Thyroid gland (tissue), 4 donors: ENCODE measurements around the gene FAM89B. TPM values are rescaled to one million over a fixed set of nuclear protein-coding genes. Genes with fewer than 3 reads are reported as not detected.

ENCODE experiments used
- DNase-seq, 2 donors: peaks; one replicate each; pipeline ENCODE4 v3.0.0-alpha.2; 2019
- H3K27ac ChIP-seq, 3 donors: fragments of 200-600 bp; sonication (generic); 1 replicate in 2 of 3; 2 replicates in 1 of 3; pipeline ENCODE4 v1.5.1; 2016 to 2019; ENCODE audit warnings: mild to moderate bottlenecking in 1 of 3, moderate library complexity in 1 of 3
- H3K27me3 ChIP-seq: fragments of 200-600 bp; sonication (generic); one replicate; pipeline ENCODE4 v1.5.1; 2019
- H3K36me3 ChIP-seq, 2 donors: fragments of 200-600 bp; sonication (generic); one replicate each; pipeline ENCODE4 v1.5.1; 2016 to 2019
- H3K4me1 ChIP-seq, 2 donors: fragments of 200-600 bp; sonication (generic); one replicate each; pipeline ENCODE4 v1.5.1; 2017 to 2019
- H3K4me3 ChIP-seq, 3 donors: fragments of 200-600 bp; sonication (generic); replicated peaks in 1 of 3; 1 replicate in 2 of 3; 2 replicates in 1 of 3; pipeline ENCODE4 v1.5.1; 2016; ENCODE audit warnings: mild to moderate bottlenecking in 1 of 3
- H3K9me3 ChIP-seq: fragments of 200-600 bp; sonication (generic); one replicate; pipeline ENCODE4 v1.5.1; 2017
- POLR2A ChIP-seq, 2 donors: fragments of 450-650 bp; IDR thresholded peaks; one replicate each; pipeline ENCODE4 v1.6.1; 2017; ENCODE audit warnings: antibody characterized with exemption in 2 of 2, mild to moderate bottlenecking in 2 of 2, moderate library complexity in 1 of 2
- WGBS, 2 donors: methylation state at CpG; one replicate each; pipeline ENCODE4 v1.1.5; 2017; 5-methylcytosine and 5-hydroxymethylcytosine counted together
- intact Hi-C: fragments of 100-400 bp; cut with DNase I; formaldehyde crosslinking; loops from one replicate; pipeline ENCODE4 v1.15.1; 2023
- total RNA-seq, 4 donors: library from RNA; depleted of rRNA; stranded (reverse); fragments of >200 nt; gene quantifications; one replicate each; pipeline ENCODE4 v1.2.3, GENCODE V29; 2016
- TF ChIP-seq, protein P1 (sequence below), 6 experiments: fragments of 200-600 bp in 3 of 6; fragments of 450-650 bp in 3 of 6; sonication (generic) in 3 of 6; IDR thresholded peaks; one replicate each; pipeline ENCODE4 v1.5.1; 2016 to 2019; ENCODE audit warnings: antibody characterized with exemption in 6 of 6, mild to moderate bottlenecking in 2 of 6, inconsistent platforms in 1 of 6, moderate library complexity in 1 of 6

Gene FAM89B
- total RNA-seq, 4 donors from 2014 or later: 26.9 to 55.5 (median 43.2) TPM

DNA sequence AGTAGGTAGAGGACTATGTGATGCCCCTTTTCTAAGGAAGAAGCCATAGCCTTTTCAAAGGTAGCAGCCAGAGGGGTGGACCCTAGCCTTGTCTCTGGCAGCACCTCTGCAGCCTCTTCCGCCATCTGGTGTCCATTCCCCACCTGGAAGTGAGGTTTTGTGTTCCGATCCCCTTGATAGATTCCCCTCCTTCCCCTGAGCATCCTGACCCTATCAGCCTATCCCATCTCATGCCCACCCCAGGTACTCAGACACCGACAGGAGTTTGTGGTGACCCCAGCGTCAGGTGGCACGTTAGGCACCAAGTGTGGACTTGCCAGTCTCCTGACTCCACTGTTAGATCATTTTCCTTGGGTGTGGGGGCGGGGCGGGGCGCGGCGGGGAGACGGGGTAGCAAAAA lies 398 bp upstream of the FAM89B start:
- H3K9me3 ChIP-seq: no peaks in the 10 kb centered on the region
- H3K27me3 ChIP-seq: no peaks in the 10 kb centered on the region
- no peak for DNase-seq
- H3K36me3 ChIP-seq: no peaks in the 10 kb centered on the region
- WGBS, 2 donors: 10 to 13% methylated on average over 11 of the region's 11 CpGs
- peak overlapping the region in 1 of 3 donors; percentile 62 for H3K4me3 ChIP-seq
- H3K27ac ChIP-seq: peak overlapping the region in 1 of 3 donors; percentile 49
- intact Hi-C loops: loop anchor here (2.0 kb wide), 1 partner anchor 29 kb away; no protein-coding TSS in a partner anchor
- no peak for TF ChIP-seq POLR2A (IDR thresholded peaks at IDR 0.05)
- TF ChIP-seq, protein P1, sequence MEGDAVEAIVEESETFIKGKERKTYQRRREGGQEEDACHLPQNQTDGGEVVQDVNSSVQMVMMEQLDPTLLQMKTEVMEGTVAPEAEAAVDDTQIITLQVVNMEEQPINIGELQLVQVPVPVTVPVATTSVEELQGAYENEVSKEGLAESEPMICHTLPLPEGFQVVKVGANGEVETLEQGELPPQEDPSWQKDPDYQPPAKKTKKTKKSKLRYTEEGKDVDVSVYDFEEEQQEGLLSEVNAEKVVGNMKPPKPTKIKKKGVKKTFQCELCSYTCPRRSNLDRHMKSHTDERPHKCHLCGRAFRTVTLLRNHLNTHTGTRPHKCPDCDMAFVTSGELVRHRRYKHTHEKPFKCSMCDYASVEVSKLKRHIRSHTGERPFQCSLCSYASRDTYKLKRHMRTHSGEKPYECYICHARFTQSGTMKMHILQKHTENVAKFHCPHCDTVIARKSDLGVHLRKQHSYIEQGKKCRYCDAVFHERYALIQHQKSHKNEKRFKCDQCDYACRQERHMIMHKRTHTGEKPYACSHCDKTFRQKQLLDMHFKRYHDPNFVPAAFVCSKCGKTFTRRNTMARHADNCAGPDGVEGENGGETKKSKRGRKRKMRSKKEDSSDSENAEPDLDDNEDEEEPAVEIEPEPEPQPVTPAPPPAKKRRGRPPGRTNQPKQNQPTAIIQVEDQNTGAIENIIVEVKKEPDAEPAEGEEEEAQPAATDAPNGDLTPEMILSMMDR (IDR thresholded peaks at IDR 0.05): peak in 4 of 6 experiments; percentile 10 to 22 (median 20)
- peaks cover 54 to 68% of the 10 kb centered on the region in 2 donors for H3K4me1 ChIP-seq

DNA sequence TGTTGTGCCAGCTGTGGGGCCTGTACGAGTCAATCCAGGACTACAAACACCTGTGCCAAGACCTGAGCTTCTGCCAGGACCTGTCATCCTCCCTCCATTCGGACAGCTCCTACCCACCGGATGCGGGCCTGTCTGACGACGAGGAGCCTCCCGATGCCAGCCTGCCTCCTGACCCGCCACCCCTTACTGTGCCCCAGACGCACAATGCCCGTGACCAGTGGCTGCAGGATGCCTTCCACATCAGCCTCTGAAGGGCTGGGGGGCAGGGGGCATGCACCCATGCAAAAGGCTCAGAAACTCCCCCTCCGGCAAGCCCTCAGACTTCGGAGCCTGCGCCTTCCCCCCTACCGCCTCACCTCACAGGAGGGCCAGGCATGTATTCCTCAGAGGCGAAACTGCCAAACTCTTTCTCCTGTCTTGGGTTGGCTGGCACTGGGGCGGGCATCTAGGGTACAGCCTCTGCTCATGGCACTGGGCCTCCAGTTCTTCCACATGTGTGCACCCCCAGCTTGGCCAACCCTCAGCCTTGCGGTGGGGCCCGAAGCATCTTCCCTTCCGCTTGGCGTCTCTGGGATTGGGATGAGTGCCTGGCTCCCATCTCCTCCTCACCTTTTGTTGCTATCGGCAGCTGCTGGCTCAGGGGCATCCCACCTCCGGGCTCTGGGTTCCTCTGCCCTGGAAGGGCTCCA lies 1.2 kb downstream of the FAM89B start:
- Histone ChIP-seq H3K4me3 (peak overlapping the region in 1 of 3 donors; percentile 62), H3K27ac (peak overlapping the region in 2 of 3 donors; percentile 22 to 81), H3K4me1 (peaks cover 52 to 65% of the 10 kb centered on the region in 2 donors), H3K36me3 (no peaks in the 10 kb centered on the region), H3K9me3 (no peaks in the 10 kb centered on the region), H3K27me3 (no peaks in the 10 kb centered on the region)
- intact Hi-C loops: loop anchor here (2.0 kb wide), 1 partner anchor 31 kb away; no protein-coding TSS in a partner anchor
- no peak for TF ChIP-seq POLR2A (IDR thresholded peaks at IDR 0.05)
- TF ChIP-seq, protein P1 (IDR thresholded peaks at IDR 0.05): no peak
- DNase-seq: no peak
- WGBS, 2 donors: 41 to 62% methylated on average over 14 of the region's 22 CpGs

DNA sequence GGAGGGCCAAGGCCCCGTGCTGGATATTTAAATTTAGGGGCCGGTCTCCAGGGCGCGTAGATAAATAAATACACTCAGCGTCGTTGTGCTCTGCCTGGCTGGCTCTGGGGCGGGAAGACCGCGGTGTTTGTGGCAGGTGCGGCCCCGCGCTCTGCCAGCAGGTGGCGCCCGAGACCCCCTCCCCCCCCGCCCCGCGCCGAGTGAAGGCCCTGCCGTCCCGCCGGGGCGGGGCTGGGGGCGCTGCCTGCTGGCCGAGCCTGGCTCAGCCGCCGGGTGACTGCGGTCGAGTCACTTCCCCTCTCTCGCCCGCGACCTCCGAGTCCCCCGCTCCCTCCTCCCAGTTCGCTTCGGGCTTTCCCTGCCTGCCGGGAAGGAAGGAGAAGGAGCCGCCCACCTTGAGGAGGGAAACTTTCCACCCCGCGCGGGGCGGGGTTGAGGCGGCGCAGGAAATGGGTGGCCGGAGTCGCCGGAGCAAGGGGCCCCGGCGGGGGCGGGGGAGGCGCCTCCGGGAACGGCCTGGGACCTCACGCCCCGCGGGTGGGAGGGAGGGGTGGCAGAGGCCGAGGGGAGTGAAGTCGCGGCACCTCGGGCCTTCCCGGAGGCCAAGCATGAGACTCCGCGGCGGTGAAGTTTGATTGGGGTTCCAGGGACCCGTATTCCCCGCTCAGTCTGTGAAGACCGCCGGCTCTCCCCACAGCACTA lies 1.9 kb downstream of the FAM89B start:
- no peaks in the 10 kb centered on the region for H3K27me3 ChIP-seq
- H3K36me3 ChIP-seq: no peaks in the 10 kb centered on the region
- WGBS, 2 donors: 4% methylated on average over 24 of the region's 67 CpGs; no CpG with 5 or more reads in 1 of the 2 donors
- H3K4me3 ChIP-seq: peak overlapping the region in 1 of 3 donors; percentile 62
- DNase-seq: peak; percentile 78 to 80
- no peaks in the 10 kb centered on the region for H3K9me3 ChIP-seq
- H3K27ac ChIP-seq: peak overlapping the region; percentile 6 to 81 (median 63)
- no peak for TF ChIP-seq POLR2A (IDR thresholded peaks at IDR 0.05)
- TF ChIP-seq, protein P1 (IDR thresholded peaks at IDR 0.05): peak; percentile 41 to 99 (median 92)
- intact Hi-C loops: no loop called here
- H3K4me1 ChIP-seq: peaks cover 44 to 58% of the 10 kb centered on the region in 2 donors

DNA sequence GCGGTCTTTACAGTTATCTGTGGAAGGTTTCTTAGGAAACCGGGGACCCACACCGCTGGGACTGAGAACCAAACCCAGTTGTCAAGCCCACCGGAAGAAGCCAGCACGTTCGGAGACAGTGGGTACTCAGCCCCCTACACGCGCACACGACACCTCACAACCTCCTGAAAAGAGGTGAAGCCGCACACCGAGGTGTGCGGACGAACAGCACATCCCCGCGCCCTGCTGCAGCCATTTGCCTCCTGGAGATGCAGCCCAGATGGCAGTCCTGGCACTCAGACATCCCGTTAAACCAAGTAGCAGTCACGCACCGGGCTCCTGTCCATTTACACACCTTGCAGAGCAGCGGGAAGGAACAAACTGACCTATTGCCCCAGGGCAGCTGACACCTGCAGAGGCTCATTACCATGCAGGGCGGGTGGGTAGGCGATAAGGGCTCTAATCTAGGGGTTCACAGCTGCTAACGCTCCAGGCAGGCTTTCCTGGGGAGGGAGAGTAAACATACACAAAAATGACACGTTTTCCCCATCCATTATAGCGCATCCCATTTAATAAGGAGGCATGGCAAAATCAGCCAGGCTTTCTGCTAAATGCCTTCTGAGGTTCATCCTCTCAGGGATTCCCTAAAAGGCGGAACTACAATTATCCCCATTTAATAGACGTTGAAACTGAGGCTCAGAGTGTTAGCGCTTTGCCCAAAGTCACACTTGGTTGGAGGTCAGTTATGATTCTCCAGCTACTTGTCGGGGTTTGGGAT lies 2.7 kb downstream of the FAM89B start:
- peak in 1 of 2 donors; percentile 33 for DNase-seq

More for the DNA sequence above, 2.7 kb downstream of the FAM89B start:
- Histone ChIP-seq H3K36me3 (peaks cover 0 to under 1% of the 10 kb centered on the region in 2 donors), H3K27me3 (no peaks in the 10 kb centered on the region), H3K9me3 (no peaks in the 10 kb centered on the region), H3K4me3 (peak overlapping the region in 1 of 3 donors; percentile 62), H3K4me1 (peaks cover 40 to 56% of the 10 kb centered on the region in 2 donors), H3K27ac (peak overlapping the region; percentile 6 to 81 (median 68))
- TF ChIP-seq, protein P1 (IDR thresholded peaks at IDR 0.05): no peak
- TF ChIP-seq POLR2A (IDR thresholded peaks at IDR 0.05): no peak
- intact Hi-C loops: no loop called here
- WGBS, 2 donors: 50 to 55% methylated on average over 8 to 23 of the region's 28 CpGs
